GM18873 (cell line): ENCODE data around the gene PROKR2.

Experiments
- ATAC-seq: cut with Tn5 transposase; IDR thresholded peaks from one replicate; pipeline ENCODE4 v1.9.1; 2021; ENCODE audit warnings: mild to moderate bottlenecking, moderate library complexity, moderate number of reproducible peaks; ENCODE audit not compliant: unreplicated experiment, low FRiP score

Gene PROKR2

GRCh38 chr20:5316188-5317158, at the start of gene PROKR2:
PROKR2 (minus strand) TSS chr20:5316954; CDS start chr20:5314369, 2,585 bp downstream.
- no peak for ATAC-seq

GRCh38 chr20:5364997-5365597, 48.3 kb upstream of the PROKR2 start:
- no peak for ATAC-seq

DNA sequence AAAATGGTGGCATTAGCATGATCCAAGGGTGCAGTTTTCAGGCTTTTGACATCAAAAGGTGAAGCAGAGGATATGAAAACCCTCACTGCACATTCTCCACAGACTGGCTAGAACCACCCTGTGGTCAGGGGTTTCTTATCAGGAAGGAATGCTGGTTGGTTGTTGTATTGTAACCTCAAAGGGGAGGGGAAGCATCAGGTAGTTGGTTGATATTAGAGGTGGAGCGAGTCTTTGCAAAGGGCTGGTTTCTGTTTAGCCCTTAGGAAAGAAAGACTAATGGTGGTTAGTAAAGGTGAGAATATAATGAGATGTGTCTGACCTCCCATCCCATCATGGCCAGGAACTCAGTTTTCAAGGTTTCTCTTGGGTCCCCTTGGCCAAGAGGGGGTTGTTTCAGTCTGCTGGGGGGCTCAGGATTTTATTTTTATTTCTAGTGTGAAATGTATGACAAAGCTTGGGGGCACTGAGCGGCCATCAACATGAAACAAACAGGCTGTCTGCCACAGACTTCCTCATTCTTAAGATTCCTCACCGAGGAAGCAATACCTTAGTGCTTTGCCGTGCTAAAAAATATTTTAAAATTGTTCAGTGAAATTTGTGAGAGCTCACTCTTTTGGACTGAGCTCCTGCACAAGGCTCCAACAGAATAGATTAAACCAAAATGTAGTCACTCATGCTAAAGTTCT, 47.5 kb upstream of the PROKR2 start:
- ATAC-seq = no peak

DNA sequence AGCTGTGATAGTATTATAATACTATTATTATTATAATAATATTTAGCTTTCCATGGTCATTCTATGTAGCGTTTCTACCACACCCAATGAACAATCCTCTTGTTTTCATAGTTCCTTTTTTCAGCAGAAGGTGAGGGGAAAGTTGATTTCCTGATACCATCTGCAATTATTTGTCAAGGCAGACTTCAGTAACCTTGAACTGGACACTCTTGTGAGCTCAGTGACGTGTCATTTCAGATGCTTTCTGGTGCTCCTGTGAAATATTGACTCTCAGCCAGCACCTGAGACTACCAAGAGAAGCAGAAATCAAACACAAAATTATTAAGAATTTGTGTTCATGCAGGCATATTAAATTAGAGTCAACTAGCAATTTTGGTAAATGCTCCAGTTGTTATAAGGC, 46.0 kb upstream of the PROKR2 start:
- no peak for ATAC-seq

- ATAC-seq = no peak
Measured at GRCh38 chr20:5361176-5361575, 44.4 kb upstream of the PROKR2 start.

- ATAC-seq = no peak
Measured at GRCh38 chr20:5357946-5358345, 41.2 kb upstream of the PROKR2 start.

DNA sequence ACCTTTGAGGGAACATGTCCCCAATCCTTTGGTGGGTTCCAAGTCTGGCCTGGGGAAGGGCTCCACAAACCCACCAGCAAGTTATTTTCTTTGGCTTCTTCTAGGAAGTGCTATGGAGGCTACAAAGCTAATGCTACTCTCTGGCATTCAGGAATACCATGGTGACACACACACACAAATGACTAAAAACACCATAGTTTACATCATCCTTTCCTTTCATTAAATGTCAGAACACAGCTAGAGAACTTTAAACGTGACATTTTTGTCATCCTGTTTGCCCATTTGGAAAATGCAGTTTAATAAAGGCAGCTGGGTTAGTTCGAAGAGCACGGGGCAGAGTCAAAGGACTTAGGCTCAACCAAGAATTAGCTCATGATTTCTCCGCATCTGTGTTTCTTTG, 40.2 kb upstream of the PROKR2 start:
- no peak for ATAC-seq

- no peak for ATAC-seq
Measured at GRCh38 chr20:5354901-5355300, 38.1 kb upstream of the PROKR2 start.

DNA sequence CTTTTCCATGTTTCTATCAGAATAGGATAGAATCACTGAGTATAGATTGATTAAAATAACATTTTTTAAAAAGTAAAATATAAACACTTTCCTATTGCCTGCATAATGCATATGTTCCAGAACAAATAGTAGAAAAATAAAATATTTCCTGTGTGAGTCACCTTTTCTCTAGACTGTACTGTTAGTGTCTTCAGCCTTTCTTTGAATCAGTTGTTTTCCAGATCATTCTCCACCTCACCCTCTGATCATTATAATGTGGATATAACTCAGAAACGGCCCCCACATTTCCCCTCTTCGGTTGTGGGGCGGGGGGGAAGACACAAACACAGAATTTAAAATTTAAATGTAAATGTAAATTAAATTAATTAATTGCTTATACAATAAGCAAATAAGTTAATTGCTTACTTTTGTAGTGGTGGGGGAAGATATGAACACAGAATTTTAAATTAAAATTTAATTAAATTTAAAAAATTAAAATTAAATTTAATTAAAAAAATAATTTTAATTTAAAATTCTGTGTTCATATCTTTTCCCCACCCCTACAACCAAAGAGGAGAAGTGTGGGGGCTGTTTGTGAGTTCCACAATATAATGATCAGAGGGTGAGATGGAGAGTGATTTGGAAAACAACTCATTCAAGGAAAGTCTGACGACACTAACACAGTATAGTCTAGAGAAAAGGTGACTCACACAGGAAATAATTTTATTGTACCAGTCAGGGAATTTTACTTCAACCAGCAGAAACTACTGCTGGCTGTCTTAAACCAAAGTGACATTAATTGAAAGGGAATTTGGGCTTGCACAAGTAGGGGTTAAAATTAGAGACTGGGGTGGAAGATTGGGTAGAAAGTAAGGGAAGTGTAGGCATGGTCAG, 37.1 kb upstream of the PROKR2 start:
- no peak for ATAC-seq

DNA sequence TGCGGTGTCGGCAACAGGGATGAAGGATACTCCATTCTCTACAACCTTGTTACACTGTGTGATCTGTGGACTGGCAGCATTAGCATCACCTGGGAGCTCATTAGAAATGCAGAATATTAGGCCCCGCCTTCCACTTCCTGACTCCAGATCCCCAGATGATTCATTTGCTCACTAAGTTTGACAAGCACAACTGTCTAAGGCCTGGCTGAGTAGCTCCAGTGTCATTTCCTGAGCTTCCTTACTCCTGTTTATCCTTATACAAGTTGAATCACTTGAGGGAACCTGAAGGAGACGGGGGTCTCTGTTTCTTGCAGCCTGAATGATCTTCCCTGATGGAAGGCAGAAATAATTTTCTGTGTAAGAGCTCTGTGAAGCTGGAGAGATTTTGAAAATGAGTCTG, 32.7 kb upstream of the PROKR2 start:
- ATAC-seq = no peak

DNA sequence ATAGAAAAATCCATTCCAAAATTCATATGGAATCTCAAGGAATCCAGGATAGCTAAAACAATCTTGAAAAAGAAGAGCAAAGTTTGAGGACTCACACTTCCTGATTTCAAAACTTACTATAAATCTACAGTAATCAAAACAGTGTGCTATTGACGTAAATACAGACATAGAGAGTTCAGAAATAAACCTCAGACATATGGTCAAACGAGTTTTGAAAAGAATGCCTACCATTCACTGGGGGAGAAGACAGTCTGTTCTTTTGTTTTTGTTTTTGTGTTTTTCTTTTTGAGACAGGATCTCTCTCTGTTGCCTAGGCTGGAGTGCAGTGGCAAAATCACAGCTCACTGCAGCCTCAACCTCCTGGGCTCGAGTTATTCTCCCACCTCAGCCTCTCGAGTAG, 25.3 kb upstream of the PROKR2 start:
- ATAC-seq = no peak

- ATAC-seq = no peak
Measured at GRCh38 chr20:5331340-5331739, 14.6 kb upstream of the PROKR2 start.

- ATAC-seq = no peak
Measured at GRCh38 chr20:5328268-5328667, 11.5 kb upstream of the PROKR2 start.

DNA sequence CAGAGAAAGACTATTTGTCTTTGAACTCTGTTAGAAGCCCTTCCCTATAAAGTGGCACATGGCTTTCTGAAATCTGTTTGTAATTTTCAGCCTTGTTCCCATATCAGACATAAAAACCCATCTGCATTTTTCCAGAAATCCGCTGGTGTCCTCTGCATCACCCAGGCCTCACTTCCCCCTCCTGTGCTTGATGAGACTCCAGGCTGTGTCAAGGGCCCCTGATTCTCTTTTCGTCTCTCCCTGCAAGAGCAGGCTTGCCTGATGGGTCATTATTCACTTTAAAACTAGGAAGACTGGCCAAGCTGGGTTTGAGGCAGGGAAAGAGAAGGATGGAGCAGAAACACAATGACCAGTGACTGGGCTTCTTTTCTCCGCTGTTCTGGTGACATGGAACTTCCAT, 10.6 kb upstream of the PROKR2 start:
- no peak for ATAC-seq

GRCh38 chr20:5315807-5316187, 957 bp downstream of the PROKR2 start:
- ATAC-seq = no peak

- ATAC-seq = no peak
Measured at GRCh38 chr20:5313916-5314315, 2.8 kb downstream of the PROKR2 start.

- no peak for ATAC-seq
Measured at GRCh38 chr20:5312518-5312917, 4.2 kb downstream of the PROKR2 start.

DNA sequence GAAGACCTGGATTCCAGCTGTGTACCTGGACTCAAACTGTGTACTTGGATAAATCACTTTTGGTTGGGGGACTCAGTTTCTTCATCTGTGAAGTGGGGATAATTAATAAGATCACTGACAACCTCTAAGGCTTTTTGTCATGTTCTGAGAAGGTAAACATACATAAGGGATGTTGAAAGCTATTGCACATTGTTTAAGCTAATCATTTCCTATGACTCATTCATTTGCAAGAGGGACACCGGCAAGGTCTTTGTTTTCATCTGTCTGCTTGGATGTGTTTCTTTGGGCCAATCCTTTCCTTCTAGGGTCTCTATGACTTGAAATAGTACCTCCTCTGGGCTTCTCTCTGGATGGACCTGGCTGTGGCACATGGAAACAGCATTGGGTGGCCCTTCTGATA, 6.8 kb downstream of the PROKR2 start:
- ATAC-seq = no peak

DNA sequence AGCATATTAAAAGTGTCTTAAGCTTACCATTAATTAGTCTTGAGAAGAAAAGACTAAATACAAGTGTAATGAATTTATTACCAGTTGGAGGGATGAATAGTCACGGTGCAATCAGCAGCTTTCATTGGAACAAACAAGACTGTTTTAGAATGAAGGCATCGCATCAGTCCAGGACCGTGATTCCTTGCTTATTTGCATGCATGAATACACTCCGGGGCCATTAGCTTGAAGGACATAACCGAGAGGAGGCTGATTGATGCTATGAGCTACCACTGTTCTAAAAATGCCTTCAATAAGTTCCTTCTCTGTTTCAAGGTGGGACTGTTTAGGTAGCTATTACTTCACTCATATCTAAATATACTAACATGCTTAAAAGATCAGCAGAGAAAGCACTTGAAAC, 17.9 kb downstream of the PROKR2 start:
- ATAC-seq = no peak

DNA sequence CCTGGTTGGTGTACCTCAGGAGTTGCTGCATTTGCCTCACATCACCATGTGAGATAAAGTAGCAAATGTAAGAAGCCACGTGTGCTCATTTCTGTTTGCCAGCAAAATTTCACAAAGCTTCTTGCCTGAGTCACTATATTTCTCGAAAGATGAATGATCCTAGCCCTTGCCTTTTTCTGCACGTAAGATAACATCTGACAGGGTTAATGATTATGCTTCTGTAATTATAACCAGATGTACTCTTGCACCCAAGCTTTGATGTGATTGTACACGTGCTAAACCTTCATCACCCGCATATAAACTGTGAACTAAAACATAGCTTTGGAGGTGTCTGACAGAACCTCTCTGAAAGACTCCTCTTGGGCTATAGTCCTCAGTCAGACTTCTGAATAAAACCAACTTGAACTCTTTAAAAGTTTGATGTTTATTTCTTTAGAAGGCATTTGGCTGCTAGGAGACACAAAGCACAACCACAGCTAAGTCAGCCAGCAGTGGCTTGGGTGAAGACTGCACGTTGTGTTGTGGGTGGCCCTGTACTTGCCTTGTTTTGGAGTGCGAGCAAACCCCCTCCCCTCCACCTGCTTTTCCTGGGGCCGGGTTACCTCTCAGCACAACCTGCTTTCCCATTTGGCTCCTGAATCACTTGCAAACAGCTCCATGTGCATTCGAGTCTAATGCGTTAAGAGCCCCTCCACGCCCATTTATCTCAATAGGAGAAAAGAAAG, 19.3 kb downstream of the PROKR2 start:
- ATAC-seq = no peak
